SK-N-SH (cell line): ENCODE results near the gene LRP1. TPM values are rescaled to one million over a fixed set of nuclear protein-coding genes. Genes with fewer than 3 reads are reported as not detected.

Source experiments
- CTCF ChIA-PET: fragments of 300-600, 350-600 bp; formaldehyde crosslinking; extraction: SDS; loops from one replicate; lab custom pipeline; 2021; lab: Yijun Ruan, JAX
- POLR2A ChIA-PET: fragments of 350-600 bp; sonication (Branson Sonifier 250); formaldehyde crosslinking; extraction: SDS; loops from one replicate; lab custom pipeline; 2020; ENCODE audit warnings: antibody characterized with exemption, inconsistent platforms; lab: Yijun Ruan, JAX
- DNase-seq: peaks from one replicate; pipeline ENCODE4 v3.0.0; 2012
- H2AFZ ChIP-seq: fragments of 200-600 bp; sonication (generic); 2 replicates; pipeline ENCODE4 v1.8.1; 2016; ENCODE audit warnings: antibody characterized with exemption, mild to moderate bottlenecking, low read depth
- H3F3A ChIP-seq: fragments of 200-600 bp; sonication (generic); replicated peaks from 2 replicates; pipeline ENCODE3; 2016; ENCODE audit warnings: antibody characterized with exemption, mild to moderate bottlenecking; ENCODE audit not compliant: insufficient read depth
- H3K27ac ChIP-seq, 2 experiments: fragments of 200-500 bp in 1 of 2; fragments of 200-600 bp in 1 of 2; sonication (Bioruptor generic) in 1 of 2; sonication (generic), shearing (Covaris generic) in 1 of 2; 2 replicates each; pipeline versions ENCODE4 v1.5.1 to v1.6.1; 2014 to 2016; ENCODE audit warnings: low read depth in 2 of 2, inconsistent platforms in 1 of 2, low read length in 1 of 2, mild to moderate bottlenecking in 1 of 2, mixed read lengths in 1 of 2
- H3K27me3 ChIP-seq: fragments of 200-600 bp; sonication (generic), shearing (Covaris generic); 2 replicates; pipeline ENCODE4 v1.6.1; 2016; ENCODE audit warnings: mixed run types; ENCODE audit not compliant: insufficient read depth
- H3K36me3 ChIP-seq, 2 experiments: fragments of 200-500 bp in 1 of 2; fragments of 200-600 bp in 1 of 2; sonication (Bioruptor generic) in 1 of 2; sonication (generic) in 1 of 2; replicated peaks in 1 of 2; 2 replicates each; pipeline versions ENCODE3 to v1.5.1; 2014 to 2016; ENCODE audit warnings: low read length in 1 of 2, mild to moderate bottlenecking in 1 of 2; ENCODE audit not compliant: insufficient read depth in 2 of 2, control insufficient read depth in 1 of 2
- H3K4me1 ChIP-seq, 2 experiments: fragments of 200-500 bp in 1 of 2; fragments of 200-600 bp in 1 of 2; sonication (Bioruptor generic) in 1 of 2; sonication (generic), shearing (Covaris generic) in 1 of 2; 2 replicates each; pipeline versions ENCODE4 v1.5.1 to v1.6.1; 2014 to 2016; ENCODE audit warnings: low read depth in 1 of 2, low read length in 1 of 2, mixed run types in 1 of 2; ENCODE audit not compliant: insufficient read depth in 2 of 2, control insufficient read depth in 1 of 2
- H3K4me2 ChIP-seq: fragments of 200-600 bp; sonication (generic), shearing (Covaris generic); 2 replicates; pipeline ENCODE4 v1.6.1; 2017; ENCODE audit warnings: mixed run types
- H3K4me3 ChIP-seq, 2 experiments: fragments of 200-500 bp in 1 of 2; fragments of 200-600 bp in 1 of 2; sonication (Bioruptor generic) in 1 of 2; sonication (generic), shearing (Covaris generic) in 1 of 2; 2 replicates each; pipeline versions ENCODE4 v1.5.1 to v1.8.1; 2014 to 2016; ENCODE audit warnings: low read depth in 2 of 2, inconsistent platforms in 1 of 2, low read length in 1 of 2, mild to moderate bottlenecking in 1 of 2, mixed read lengths in 1 of 2, moderate library complexity in 1 of 2
- H3K79me2 ChIP-seq: fragments of 200-600 bp; sonication (generic); 2 replicates; pipeline ENCODE4 v1.8.1; 2017; ENCODE audit warnings: mild to moderate bottlenecking; ENCODE audit not compliant: insufficient read depth
- H3K9ac ChIP-seq: fragments of 200-600 bp; sonication (generic); 2 replicates; pipeline ENCODE4 v1.6.1; 2017; ENCODE audit warnings: mixed run types
- H3K9me2 ChIP-seq: fragments of 200-600 bp; sonication (generic); 2 replicates; pipeline ENCODE4 v1.6.1; 2017; ENCODE audit warnings: mixed run types
- H3K9me3 ChIP-seq: fragments of 200-600 bp; sonication (generic); 2 replicates; pipeline ENCODE4 v1.6.1; 2017; ENCODE audit warnings: mixed run types, mild to moderate bottlenecking, moderate library complexity
- H4K20me1 ChIP-seq: fragments of 200-600 bp; sonication (generic); 2 replicates; pipeline ENCODE4 v1.6.1; 2017; ENCODE audit warnings: mild to moderate bottlenecking, mixed run types; ENCODE audit not compliant: insufficient read depth
- ELF1 ChIP-seq: IDR thresholded peaks from 2 replicates; pipeline ENCODE4 v1.4.0; 2012
- FOSL2 ChIP-seq: IDR thresholded peaks from 2 replicates; pipeline ENCODE4 v1.4.0; 2012; ENCODE audit warnings: low read depth, mild to moderate bottlenecking, moderate library complexity, borderline replicate concordance
- FOXJ3 ChIP-seq: sonication (generic); formaldehyde crosslinking; IDR thresholded peaks from 2 replicates; pipeline ENCODE4 v1.5.1; 2020; ENCODE audit warnings: mild to moderate bottlenecking, missing genetic modification reagents
- GABPA ChIP-seq: IDR thresholded peaks from 2 replicates; pipeline ENCODE4 v1.4.0; 2012; ENCODE audit warnings: low read depth, mild to moderate bottlenecking
- MEF2A ChIP-seq: IDR thresholded peaks from 2 replicates; pipeline ENCODE4 v1.4.0; 2012; ENCODE audit warnings: low read depth, borderline replicate concordance
- NFIC ChIP-seq: IDR thresholded peaks from 2 replicates; pipeline ENCODE4 v1.4.0; 2012; ENCODE audit warnings: borderline replicate concordance
- RAD21 ChIP-seq: IDR thresholded peaks from 2 replicates; pipeline ENCODE4 v1.6.1; 2012; ENCODE audit warnings: mild to moderate bottlenecking, low read length
- RFX5 ChIP-seq: IDR thresholded peaks from 2 replicates; pipeline ENCODE4 v1.6.1; 2012; ENCODE audit warnings: mild to moderate bottlenecking, improper control_type of control experiment, low read length
- RXRA ChIP-seq: IDR thresholded peaks from 2 replicates; pipeline ENCODE4 v1.4.0; 2012; ENCODE audit warnings: low read depth, mild to moderate bottlenecking, borderline replicate concordance
- SMC3 ChIP-seq: IDR thresholded peaks from 2 replicates; pipeline ENCODE4 v1.6.1; 2012; ENCODE audit warnings: low read depth, low read length, improper control_type of control experiment
- TEAD4 ChIP-seq: IDR thresholded peaks from 2 replicates; pipeline ENCODE4 v1.4.0; 2012; ENCODE audit warnings: mild to moderate bottlenecking, borderline replicate concordance; ENCODE audit not compliant: insufficient read depth
- WGBS: methylation state at CpG from one replicate; pipeline ENCODE4 v1.1.6; 2017; ENCODE audit warnings: low lambda C conversion rate; 5-methylcytosine and 5-hydroxymethylcytosine counted together
- polyA plus RNA-seq, 3 experiments: library from polyadenylated mRNA; depleted of rRNA; stranded (reverse); fragments of >200 nt; gene quantifications; 2 replicates each; pipeline ENCODE4 v1.2.3, GENCODE V29; 2012
- TF ChIP-seq, protein P1 (sequence below): IDR thresholded peaks from 2 replicates; pipeline ENCODE4 v1.4.0; 2012; ENCODE audit warnings: low read depth, borderline replicate concordance
- TF ChIP-seq, protein P2 (sequence below): fragments of 150-350 bp; IDR thresholded peaks from 2 replicates; pipeline ENCODE4 v1.6.1; 2016; ENCODE audit warnings: mild to moderate bottlenecking, low read depth, low read length
- TF ChIP-seq, protein P3 (sequence below): IDR thresholded peaks from 2 replicates; pipeline ENCODE4; 2012
- TF ChIP-seq, protein P4 (sequence below): IDR thresholded peaks from 2 replicates; pipeline ENCODE4 v1.6.1; 2012; ENCODE audit warnings: mild to moderate bottlenecking, low read depth, low read length, moderate library complexity
- TF ChIP-seq, protein P5 (sequence below): IDR thresholded peaks from 2 replicates; pipeline ENCODE4 v1.4.0; 2012; ENCODE audit warnings: low read depth

The LRP1 gene
- polyA plus RNA-seq, 1 of the 3 experiments (the other 2 are of a cell fraction) = 55.0 TPM

DNA sequence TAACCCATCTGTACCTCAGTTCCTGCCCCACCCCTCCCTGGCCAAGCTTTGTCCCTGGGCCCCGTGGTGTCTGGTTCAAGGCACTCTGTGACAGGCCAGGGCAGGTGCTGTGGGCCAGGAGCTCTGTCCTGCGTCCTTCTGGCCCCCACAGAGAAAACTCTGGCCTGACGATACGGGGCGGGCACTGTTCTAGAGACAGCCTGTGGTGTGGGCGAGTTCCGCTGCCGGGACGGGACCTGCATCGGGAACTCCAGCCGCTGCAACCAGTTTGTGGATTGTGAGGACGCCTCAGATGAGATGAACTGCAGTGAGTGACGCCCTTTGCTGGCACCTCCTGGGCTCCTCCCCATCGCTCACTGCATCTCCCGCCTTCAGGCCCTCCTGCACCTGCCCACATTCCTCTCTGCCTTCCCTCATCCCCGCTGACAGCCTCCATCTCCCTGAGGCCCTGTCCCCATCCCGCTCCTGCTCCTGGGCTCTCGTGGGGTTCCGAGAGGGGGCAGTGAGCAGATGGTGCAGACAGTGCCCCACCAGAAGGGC is 65.5 kb downstream of the LRP1 start:
- TF ChIP-seq, protein P1, sequence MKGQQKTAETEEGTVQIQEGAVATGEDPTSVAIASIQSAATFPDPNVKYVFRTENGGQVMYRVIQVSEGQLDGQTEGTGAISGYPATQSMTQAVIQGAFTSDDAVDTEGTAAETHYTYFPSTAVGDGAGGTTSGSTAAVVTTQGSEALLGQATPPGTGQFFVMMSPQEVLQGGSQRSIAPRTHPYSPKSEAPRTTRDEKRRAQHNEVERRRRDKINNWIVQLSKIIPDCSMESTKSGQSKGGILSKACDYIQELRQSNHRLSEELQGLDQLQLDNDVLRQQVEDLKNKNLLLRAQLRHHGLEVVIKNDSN = no peak
- TF ChIP-seq, protein P2, sequence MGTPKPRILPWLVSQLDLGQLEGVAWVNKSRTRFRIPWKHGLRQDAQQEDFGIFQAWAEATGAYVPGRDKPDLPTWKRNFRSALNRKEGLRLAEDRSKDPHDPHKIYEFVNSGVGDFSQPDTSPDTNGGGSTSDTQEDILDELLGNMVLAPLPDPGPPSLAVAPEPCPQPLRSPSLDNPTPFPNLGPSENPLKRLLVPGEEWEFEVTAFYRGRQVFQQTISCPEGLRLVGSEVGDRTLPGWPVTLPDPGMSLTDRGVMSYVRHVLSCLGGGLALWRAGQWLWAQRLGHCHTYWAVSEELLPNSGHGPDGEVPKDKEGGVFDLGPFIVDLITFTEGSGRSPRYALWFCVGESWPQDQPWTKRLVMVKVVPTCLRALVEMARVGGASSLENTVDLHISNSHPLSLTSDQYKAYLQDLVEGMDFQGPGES = no peak
- TF ChIP-seq FOXJ3 = no peak
- TF ChIP-seq RXRA = no peak
- TF ChIP-seq TEAD4 = no peak
- TF ChIP-seq, protein P3, sequence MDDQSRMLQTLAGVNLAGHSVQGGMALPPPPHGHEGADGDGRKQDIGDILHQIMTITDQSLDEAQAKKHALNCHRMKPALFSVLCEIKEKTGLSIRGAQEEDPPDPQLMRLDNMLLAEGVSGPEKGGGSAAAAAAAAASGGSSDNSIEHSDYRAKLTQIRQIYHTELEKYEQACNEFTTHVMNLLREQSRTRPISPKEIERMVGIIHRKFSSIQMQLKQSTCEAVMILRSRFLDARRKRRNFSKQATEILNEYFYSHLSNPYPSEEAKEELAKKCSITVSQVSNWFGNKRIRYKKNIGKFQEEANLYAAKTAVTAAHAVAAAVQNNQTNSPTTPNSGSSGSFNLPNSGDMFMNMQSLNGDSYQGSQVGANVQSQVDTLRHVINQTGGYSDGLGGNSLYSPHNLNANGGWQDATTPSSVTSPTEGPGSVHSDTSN = no peak
- TF ChIP-seq GABPA = no peak
- Histone ChIP-seq H3K79me2 (no peaks in the 10 kb centered on the region), H3K4me1 (no peaks in the 10 kb centered on the region), H4K20me1 (no peaks in the 10 kb centered on the region), H3K4me2 (no peak overlapping the region), H3K36me3 (peaks cover 7 to 88% of the 10 kb centered on the region in 2 experiments), H3K9me2 (no peaks in the 10 kb centered on the region), H3K9ac (no peak overlapping the region), H3K4me3 (no peak overlapping the region), H3K27me3 (no peaks in the 10 kb centered on the region), H3F3A (peaks cover 4% of the 10 kb centered on the region), H3K27ac (no peak overlapping the region), H2AFZ (no peak overlapping the region), H3K9me3 (no peaks in the 10 kb centered on the region)
- no peak for DNase-seq
- POLR2A ChIA-PET = no interaction called here
- CTCF ChIA-PET = interaction anchor here (1.3 to 31.5 kb wide), 4 partner anchors 11 to 70 kb away, joined by 7 to 616 read pairs (median 30); partner anchors contain the start of gene LRP1-AS
- WGBS = 87% methylated on average over 19 of the region's 19 CpGs

DNA sequence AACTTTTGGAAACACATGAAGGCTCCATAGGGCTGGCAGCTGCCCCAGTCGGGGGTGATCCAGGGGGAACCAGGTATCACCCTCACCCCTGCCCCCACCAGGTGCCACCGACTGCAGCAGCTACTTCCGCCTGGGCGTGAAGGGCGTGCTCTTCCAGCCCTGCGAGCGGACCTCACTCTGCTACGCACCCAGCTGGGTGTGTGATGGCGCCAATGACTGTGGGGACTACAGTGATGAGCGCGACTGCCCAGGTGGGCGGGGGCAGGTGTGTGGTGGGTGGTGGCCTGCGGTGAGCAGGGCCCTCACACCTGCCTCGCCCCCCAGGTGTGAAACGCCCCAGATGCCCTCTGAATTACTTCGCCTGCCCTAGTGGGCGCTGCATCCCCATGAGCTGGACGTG is 66.0 kb downstream of the LRP1 start:
- Histone ChIP-seq H3K27me3 (no peaks in the 10 kb centered on the region), H3K9ac (no peak overlapping the region), H3K79me2 (no peaks in the 10 kb centered on the region), H3F3A (peaks cover 4% of the 10 kb centered on the region), H3K4me2 (no peak overlapping the region), H2AFZ (no peak overlapping the region), H3K9me2 (no peaks in the 10 kb centered on the region), H3K36me3 (peaks cover 7 to 88% of the 10 kb centered on the region in 2 experiments), H3K4me1 (no peaks in the 10 kb centered on the region), H3K27ac (no peak overlapping the region), H4K20me1 (no peaks in the 10 kb centered on the region), H3K9me3 (no peaks in the 10 kb centered on the region), H3K4me3 (no peak overlapping the region)
- ChIA-PET CTCF (interaction anchor here (1.3 to 31.5 kb wide), 5 partner anchors 12 to 83 kb away, joined by 4 to 616 read pairs (median 12); partner anchors contain the start of genes LRP1-AS and STAT6), POLR2A (no interaction called here)
- TF ChIP-seq ELF1 (no peak), RAD21 (no peak), FOXJ3 (no peak), SMC3 (no peak), MEF2A (no peak), NFIC (no peak), RFX5 (no peak), FOSL2 (no peak)
- TF ChIP-seq, protein P4, sequence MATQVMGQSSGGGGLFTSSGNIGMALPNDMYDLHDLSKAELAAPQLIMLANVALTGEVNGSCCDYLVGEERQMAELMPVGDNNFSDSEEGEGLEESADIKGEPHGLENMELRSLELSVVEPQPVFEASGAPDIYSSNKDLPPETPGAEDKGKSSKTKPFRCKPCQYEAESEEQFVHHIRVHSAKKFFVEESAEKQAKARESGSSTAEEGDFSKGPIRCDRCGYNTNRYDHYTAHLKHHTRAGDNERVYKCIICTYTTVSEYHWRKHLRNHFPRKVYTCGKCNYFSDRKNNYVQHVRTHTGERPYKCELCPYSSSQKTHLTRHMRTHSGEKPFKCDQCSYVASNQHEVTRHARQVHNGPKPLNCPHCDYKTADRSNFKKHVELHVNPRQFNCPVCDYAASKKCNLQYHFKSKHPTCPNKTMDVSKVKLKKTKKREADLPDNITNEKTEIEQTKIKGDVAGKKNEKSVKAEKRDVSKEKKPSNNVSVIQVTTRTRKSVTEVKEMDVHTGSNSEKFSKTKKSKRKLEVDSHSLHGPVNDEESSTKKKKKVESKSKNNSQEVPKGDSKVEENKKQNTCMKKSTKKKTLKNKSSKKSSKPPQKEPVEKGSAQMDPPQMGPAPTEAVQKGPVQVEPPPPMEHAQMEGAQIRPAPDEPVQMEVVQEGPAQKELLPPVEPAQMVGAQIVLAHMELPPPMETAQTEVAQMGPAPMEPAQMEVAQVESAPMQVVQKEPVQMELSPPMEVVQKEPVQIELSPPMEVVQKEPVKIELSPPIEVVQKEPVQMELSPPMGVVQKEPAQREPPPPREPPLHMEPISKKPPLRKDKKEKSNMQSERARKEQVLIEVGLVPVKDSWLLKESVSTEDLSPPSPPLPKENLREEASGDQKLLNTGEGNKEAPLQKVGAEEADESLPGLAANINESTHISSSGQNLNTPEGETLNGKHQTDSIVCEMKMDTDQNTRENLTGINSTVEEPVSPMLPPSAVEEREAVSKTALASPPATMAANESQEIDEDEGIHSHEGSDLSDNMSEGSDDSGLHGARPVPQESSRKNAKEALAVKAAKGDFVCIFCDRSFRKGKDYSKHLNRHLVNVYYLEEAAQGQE = no peak
- TF ChIP-seq, protein P5, sequence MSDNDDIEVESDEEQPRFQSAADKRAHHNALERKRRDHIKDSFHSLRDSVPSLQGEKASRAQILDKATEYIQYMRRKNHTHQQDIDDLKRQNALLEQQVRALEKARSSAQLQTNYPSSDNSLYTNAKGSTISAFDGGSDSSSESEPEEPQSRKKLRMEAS = no peak
- TF ChIP-seq, protein P1 = no peak
- TF ChIP-seq, protein P2 = no peak
- 98% methylated on average over 7 of the region's 18 CpGs for WGBS
- no peak for DNase-seq
